ENCODE results near the gene RITA1. TPM values are rescaled to one million over a fixed set of nuclear protein-coding genes. Genes with fewer than 3 reads are reported as not detected.

RITA1 gene
- total RNA-seq, 2 donors from 2014 or later: 12.2 to 26.9 TPM

GRCh38 chr12:113189361-113189760 is 3.8 kb downstream of the RITA1 start:
- Histone ChIP-seq H3K4me1 (ENCODE audit: control insufficient read depth in 1 of 2, low read depth in 2 of 2) (peaks cover 25 to 37% of the 10 kb centered on the region in 2 donors), H3K36me3 (peaks cover 8% of the 10 kb centered on the region), H3K27me3 (replicated peaks; ENCODE audit: insufficient read depth) (no peaks in the 10 kb centered on the region), H3K27ac (no peak overlapping the region), H3K9me3 (no peaks in the 10 kb centered on the region), H3K4me3 (no peak overlapping the region)
- TF ChIP-seq, protein P1, sequence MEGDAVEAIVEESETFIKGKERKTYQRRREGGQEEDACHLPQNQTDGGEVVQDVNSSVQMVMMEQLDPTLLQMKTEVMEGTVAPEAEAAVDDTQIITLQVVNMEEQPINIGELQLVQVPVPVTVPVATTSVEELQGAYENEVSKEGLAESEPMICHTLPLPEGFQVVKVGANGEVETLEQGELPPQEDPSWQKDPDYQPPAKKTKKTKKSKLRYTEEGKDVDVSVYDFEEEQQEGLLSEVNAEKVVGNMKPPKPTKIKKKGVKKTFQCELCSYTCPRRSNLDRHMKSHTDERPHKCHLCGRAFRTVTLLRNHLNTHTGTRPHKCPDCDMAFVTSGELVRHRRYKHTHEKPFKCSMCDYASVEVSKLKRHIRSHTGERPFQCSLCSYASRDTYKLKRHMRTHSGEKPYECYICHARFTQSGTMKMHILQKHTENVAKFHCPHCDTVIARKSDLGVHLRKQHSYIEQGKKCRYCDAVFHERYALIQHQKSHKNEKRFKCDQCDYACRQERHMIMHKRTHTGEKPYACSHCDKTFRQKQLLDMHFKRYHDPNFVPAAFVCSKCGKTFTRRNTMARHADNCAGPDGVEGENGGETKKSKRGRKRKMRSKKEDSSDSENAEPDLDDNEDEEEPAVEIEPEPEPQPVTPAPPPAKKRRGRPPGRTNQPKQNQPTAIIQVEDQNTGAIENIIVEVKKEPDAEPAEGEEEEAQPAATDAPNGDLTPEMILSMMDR (IDR thresholded peaks at IDR 0.05): no peak
- ATAC-seq (ENCODE audit: insufficient number of reproducible peaks, low FRiP score, low read depth) (no peak), DNase-seq (ENCODE audit: low spot score) (no peak)

GRCh38 chr12:113190761-113191160 is 5.2 kb downstream of the RITA1 start:
- peaks cover 26 to 49% of the 10 kb centered on the region in 2 donors for H3K4me1 ChIP-seq (ENCODE audit: control insufficient read depth in 1 of 2, low read depth in 2 of 2)
- no peaks in the 10 kb centered on the region for H3K27me3 ChIP-seq (replicated peaks; ENCODE audit: insufficient read depth)
- peaks cover 8% of the 10 kb centered on the region for H3K36me3 ChIP-seq
- no peak overlapping the region for H3K4me3 ChIP-seq
- H3K27ac ChIP-seq: peak overlapping the region; percentile 26 to 73
- no peak for DNase-seq (ENCODE audit: low spot score)
- no peak for ATAC-seq (ENCODE audit: insufficient number of reproducible peaks, low FRiP score, low read depth)
- H3K9me3 ChIP-seq: no peaks in the 10 kb centered on the region
- TF ChIP-seq, protein P1 (IDR thresholded peaks at IDR 0.05): no peak

- no peak for DNase-seq (ENCODE audit: low spot score)
- peaks cover 23 to 45% of the 10 kb centered on the region in 2 donors for H3K4me1 ChIP-seq (ENCODE audit: control insufficient read depth in 1 of 2, low read depth in 2 of 2)
- ATAC-seq (ENCODE audit: insufficient number of reproducible peaks, low FRiP score, low read depth): no peak
- H3K27ac ChIP-seq: peak overlapping the region; percentile 26 to 73
- TF ChIP-seq, protein P1 (IDR thresholded peaks at IDR 0.05): no peak
- no peak overlapping the region for H3K4me3 ChIP-seq
- no peaks in the 10 kb centered on the region for H3K9me3 ChIP-seq
- H3K36me3 ChIP-seq: peaks cover 8% of the 10 kb centered on the region
- H3K27me3 ChIP-seq (replicated peaks; ENCODE audit: insufficient read depth): no peaks in the 10 kb centered on the region
These were observed 5.7 kb downstream of the RITA1 start for GRCh38 chr12:113191227-113191626.

DNA sequence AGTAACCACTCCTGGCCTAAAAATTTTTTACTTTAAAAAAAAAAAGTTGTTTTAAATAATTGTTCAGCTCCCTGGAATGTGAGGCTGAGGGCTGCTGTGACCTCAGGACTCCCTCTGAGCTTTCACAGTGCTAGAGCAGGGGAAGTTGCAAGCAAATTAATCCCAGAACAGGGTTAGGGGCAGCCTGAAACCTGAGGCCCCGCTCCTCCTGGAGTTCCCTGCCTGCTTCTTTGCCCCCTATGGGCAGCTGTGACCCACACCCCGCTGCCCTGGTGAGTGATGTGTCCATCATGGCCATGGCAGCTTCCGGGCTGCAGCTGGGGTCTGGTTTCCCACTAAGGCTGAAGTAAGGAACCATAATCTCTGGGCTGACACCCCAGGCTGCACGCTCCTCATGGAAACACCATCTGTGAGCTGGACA is 9.5 kb downstream of the RITA1 start:
- ATAC-seq (ENCODE audit: insufficient number of reproducible peaks, low FRiP score, low read depth) (no peak), DNase-seq (ENCODE audit: low spot score) (no peak)
- H3K27ac ChIP-seq: peak overlapping the region; percentile 69 to 73
- peaks cover 15 to 31% of the 10 kb centered on the region in 2 donors for H3K4me1 ChIP-seq (ENCODE audit: control insufficient read depth in 1 of 2, low read depth in 2 of 2)
- H3K9me3 ChIP-seq: no peaks in the 10 kb centered on the region
- H3K4me3 ChIP-seq: no peak overlapping the region
- no peaks in the 10 kb centered on the region for H3K27me3 ChIP-seq (replicated peaks; ENCODE audit: insufficient read depth)
- TF ChIP-seq, protein P1 (IDR thresholded peaks at IDR 0.05): no peak
- H3K36me3 ChIP-seq: peaks cover 8% of the 10 kb centered on the region

DNA sequence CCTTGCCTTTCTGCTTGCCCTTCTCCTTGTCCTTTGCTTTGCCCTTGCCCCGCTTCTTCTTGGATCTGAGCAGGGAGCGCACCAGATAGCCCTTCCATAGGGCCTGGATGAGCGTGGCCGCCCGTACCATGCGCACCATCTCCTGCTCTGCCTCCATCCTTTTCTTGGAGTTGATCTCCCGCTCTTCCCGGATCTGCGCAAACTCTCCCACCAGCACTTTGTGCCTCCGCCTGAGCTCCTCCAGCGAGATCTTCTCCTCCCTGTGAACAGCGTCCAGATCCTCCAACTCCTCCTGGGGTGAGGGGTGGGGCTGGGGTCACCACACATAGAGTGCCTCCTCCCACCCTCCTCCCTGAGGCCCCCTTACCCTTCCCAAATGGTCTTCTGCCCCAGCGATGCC is 10.1 kb downstream of the RITA1 start:
- DNase-seq (ENCODE audit: low spot score): no peak

More for the DNA sequence above, 10.1 kb downstream of the RITA1 start:
- peaks cover 8% of the 10 kb centered on the region for H3K36me3 ChIP-seq
- peak overlapping the region; percentile 69 to 73 for H3K27ac ChIP-seq
- ATAC-seq (ENCODE audit: insufficient number of reproducible peaks, low FRiP score, low read depth): no peak
- TF ChIP-seq, protein P1 (IDR thresholded peaks at IDR 0.05): no peak
- H3K4me3 ChIP-seq: no peak overlapping the region
- no peaks in the 10 kb centered on the region for H3K9me3 ChIP-seq
- peaks cover 15 to 31% of the 10 kb centered on the region in 2 donors for H3K4me1 ChIP-seq (ENCODE audit: control insufficient read depth in 1 of 2, low read depth in 2 of 2)
- no peaks in the 10 kb centered on the region for H3K27me3 ChIP-seq (replicated peaks; ENCODE audit: insufficient read depth)
